HFFc6 (cell line): Measurements from ENCODE around the gene DGLUCY. TPM values are rescaled to one million over a fixed set of nuclear protein-coding genes. Genes with fewer than 3 reads are reported as not detected.

Experiments
- DNase-seq: peaks from one replicate; pipeline ENCODE4 v3.0.0-alpha.2; 2018
- H3K27ac Mint-ChIP-seq: 2 replicates; pipeline ENCODE4 v1.8.0; 2020; ENCODE audit warnings: mild to moderate bottlenecking, mixed read lengths
- H3K27me3 Mint-ChIP-seq: 2 replicates; pipeline ENCODE4 v1.8.0; 2021; ENCODE audit warnings: mild to moderate bottlenecking, moderate library complexity, mixed read lengths; ENCODE audit not compliant: insufficient read depth
- H3K36me3 Mint-ChIP-seq: 2 replicates; pipeline ENCODE4 v1.8.0; 2021; ENCODE audit warnings: low read depth, mixed read lengths
- H3K4me1 Mint-ChIP-seq: 2 replicates; pipeline ENCODE4 v1.8.0; 2020; ENCODE audit warnings: low read depth, mixed read lengths
- H3K4me3 Mint-ChIP-seq: 2 replicates; pipeline ENCODE4 v1.8.0; 2020; ENCODE audit warnings: mild to moderate bottlenecking, moderate library complexity, mixed read lengths
- H3K9me3 Mint-ChIP-seq: 2 replicates; pipeline ENCODE4 v1.8.0; 2020; ENCODE audit warnings: mild to moderate bottlenecking, mixed read lengths
- total RNA-seq, 6 experiments: library from RNA; stranded (reverse); fragmentation: NEBNext Ultra II Directional; extraction: Animal tissue kit (Norgen Biotek cat#: 25700); gene quantifications; 2 replicates in 1 of 6; 3 replicates in 5 of 6; pipeline ENCODE4 v1.2.3, GENCODE V29; 2021
- TF ChIP-seq, protein P1 (sequence below): fragments of 200-600 bp; sonication (generic); IDR thresholded peaks from 2 replicates; pipeline ENCODE4 v1.5.0; 2021; ENCODE audit warnings: antibody characterized with exemption, mild to moderate bottlenecking

DGLUCY gene
- total RNA-seq, 6 experiments from 2014 or later: 13.5 to 18.1 (median 15.2) TPM

DNA sequence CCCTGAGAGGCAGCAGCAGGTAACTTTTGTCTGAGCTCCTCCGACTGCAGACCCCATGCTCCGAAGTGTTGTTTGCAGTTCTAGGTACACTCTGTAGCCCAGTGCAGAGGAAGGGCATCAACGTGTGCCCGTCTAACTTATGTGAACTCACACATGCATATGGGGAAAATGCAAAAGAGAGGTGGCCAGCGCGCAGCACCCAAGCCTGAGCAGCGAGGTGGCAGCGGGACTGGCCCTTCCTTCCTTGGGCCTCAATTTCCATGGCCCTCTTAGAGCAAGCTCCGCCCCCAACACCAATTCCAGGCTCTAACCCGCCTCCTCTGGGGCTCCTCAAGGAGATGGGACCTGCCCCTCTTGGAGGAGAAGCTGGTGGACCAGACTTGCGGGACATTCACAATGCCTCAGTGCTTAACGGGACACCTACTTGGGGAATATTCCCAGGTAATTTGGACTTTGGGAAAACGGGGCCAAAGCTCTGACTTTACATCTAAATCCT is 102.9 kb downstream of the DGLUCY start:
- Mint-ChIP-seq H3K27me3 (peaks cover 2% of the 10 kb centered on the region; the same call in 1 of the 2 replicates), H3K4me3 (no peak overlapping the region), H3K36me3 (peaks cover 10% of the 10 kb centered on the region), H3K4me1 (no peaks in the 10 kb centered on the region), H3K9me3 (no peaks in the 10 kb centered on the region), H3K27ac (no peak overlapping the region)
- DNase-seq: no peak
- TF ChIP-seq, protein P1, sequence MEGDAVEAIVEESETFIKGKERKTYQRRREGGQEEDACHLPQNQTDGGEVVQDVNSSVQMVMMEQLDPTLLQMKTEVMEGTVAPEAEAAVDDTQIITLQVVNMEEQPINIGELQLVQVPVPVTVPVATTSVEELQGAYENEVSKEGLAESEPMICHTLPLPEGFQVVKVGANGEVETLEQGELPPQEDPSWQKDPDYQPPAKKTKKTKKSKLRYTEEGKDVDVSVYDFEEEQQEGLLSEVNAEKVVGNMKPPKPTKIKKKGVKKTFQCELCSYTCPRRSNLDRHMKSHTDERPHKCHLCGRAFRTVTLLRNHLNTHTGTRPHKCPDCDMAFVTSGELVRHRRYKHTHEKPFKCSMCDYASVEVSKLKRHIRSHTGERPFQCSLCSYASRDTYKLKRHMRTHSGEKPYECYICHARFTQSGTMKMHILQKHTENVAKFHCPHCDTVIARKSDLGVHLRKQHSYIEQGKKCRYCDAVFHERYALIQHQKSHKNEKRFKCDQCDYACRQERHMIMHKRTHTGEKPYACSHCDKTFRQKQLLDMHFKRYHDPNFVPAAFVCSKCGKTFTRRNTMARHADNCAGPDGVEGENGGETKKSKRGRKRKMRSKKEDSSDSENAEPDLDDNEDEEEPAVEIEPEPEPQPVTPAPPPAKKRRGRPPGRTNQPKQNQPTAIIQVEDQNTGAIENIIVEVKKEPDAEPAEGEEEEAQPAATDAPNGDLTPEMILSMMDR: no peak

DNA sequence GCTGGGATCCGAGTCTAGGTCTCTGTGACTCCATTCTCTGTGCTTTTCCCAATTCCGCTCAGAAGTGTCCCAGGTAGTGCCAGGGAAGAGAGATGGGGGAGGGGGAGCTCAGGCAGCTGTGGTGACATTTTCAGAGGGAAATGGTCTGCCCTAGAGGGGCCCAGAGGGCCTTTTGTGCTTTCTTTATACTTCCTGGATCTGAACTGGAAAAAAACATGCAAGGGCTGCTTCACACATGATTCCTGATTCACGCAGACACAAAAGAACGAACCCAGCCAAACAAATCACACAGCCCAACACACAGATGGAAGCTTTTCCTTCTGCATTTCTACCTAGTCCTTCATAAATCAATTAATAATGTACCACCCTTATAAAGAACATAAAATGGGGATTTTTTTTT is 104.1 kb downstream of the DGLUCY start:
- TF ChIP-seq, protein P1: no peak
- Mint-ChIP-seq H3K9me3 (no peaks in the 10 kb centered on the region), H3K36me3 (peaks cover 16% of the 10 kb centered on the region), H3K4me3 (no peak overlapping the region), H3K27me3 (peaks cover 2% of the 10 kb centered on the region; the same call in 1 of the 2 replicates), H3K27ac (no peak overlapping the region), H3K4me1 (peaks cover 5% of the 10 kb centered on the region; the same call in 1 of the 2 replicates)
- DNase-seq: no peak

DNA sequence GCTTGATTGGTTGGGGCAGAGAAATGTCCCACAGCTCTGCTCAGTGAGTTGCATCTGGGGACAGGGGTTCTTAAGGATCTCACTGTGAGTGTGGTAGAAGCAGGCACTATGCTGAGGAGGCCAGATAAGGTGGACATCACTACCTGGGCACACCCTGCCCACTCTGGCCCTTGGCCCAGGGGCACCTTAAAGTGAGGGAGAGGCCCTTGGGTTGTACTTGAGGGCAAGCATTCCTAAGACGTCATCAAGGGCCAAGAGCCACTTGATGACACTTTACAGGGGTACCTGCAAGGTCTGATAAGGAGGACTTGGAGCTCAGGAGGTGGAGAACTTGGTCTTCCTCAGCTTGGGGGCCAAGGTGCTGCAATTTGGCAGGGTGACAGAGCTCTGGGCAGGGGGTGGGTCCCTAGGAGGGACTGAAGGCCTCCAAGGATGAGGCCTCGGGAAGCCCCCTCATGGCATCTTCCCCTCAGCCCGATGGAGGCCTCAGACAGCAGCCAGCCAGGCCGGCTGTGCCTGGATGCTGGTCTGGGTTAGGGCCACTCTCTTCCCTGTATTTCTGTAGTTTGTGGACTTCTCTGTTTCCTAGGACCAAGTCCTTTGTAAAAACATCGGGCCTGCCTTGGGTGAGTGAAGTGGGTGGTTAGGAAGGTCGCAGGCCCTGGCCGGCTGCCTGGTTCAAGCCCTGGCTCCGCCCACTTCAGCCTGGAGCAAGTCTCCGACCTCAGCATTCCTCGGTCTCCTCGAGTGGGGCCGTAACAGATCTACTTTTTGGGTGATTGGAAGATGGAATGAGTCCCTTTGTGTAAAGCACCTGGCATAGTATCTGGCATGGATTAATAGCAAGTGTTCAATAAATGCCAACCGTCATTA is 105.9 kb downstream of the DGLUCY start:
- Mint-ChIP-seq H3K27ac (no peak overlapping the region), H3K4me3 (no peak overlapping the region), H3K4me1 (peaks cover 8% of the 10 kb centered on the region), H3K9me3 (no peaks in the 10 kb centered on the region), H3K27me3 (peaks cover 2% of the 10 kb centered on the region; the same call in 1 of the 2 replicates), H3K36me3 (peaks cover 17% of the 10 kb centered on the region)
- DNase-seq: no peak
- TF ChIP-seq, protein P1: no peak

DNA sequence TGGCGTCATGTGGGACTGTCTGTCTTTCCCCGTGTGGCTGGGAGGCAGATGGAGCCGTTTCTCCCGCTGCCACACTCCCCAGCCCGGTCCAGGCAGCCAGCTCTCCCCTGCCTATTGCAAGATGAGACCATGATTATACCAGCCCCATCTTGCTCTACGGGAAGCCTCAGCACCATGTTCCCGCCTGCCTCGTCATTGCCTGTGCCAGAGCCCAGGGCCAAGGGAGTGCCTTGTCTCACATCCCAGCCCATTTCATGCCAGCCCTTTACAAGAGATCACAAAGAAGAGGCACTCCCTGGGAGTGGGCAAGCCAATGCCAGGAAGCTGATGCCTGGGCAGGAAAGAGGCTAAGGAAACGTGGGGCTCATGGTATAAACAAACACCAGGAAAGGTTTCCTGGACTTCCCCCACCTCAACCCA is 106.7 kb downstream of the DGLUCY start:
- Mint-ChIP-seq H3K4me1 (peaks cover 17% of the 10 kb centered on the region), H3K9me3 (no peaks in the 10 kb centered on the region), H3K27ac (no peak overlapping the region), H3K27me3 (peaks cover 2% of the 10 kb centered on the region; the same call in 1 of the 2 replicates), H3K36me3 (peaks cover 22% of the 10 kb centered on the region), H3K4me3 (no peak overlapping the region)
- TF ChIP-seq, protein P1: no peak
- no peak for DNase-seq

DNA sequence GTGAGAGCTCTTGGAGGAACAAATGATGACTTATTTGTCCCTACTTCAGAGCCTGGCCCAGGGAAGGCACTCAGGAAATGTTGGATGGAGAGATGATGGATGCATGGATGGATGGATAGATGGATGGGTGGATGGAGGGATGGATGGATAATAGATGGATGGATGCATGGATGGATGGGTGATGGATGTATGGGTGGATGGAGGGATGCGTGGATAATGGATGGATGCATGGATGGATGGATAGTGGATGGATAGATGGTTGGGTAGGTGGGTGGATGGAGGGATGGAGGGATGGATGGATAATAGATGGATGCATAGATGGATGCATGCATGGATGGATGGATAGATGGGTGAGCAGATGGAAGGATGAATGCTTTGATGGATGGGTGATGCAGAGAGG is 107.4 kb downstream of the DGLUCY start:
- TF ChIP-seq, protein P1: no peak
- H3K36me3 Mint-ChIP-seq: peaks cover 15% of the 10 kb centered on the region
- no peak overlapping the region for H3K4me3 Mint-ChIP-seq
- H3K27me3 Mint-ChIP-seq: peaks cover 2% of the 10 kb centered on the region; the same call in 1 of the 2 replicates
- H3K9me3 Mint-ChIP-seq: no peaks in the 10 kb centered on the region
- peaks cover 20% of the 10 kb centered on the region for H3K4me1 Mint-ChIP-seq
- DNase-seq: no peak
- H3K27ac Mint-ChIP-seq: no peak overlapping the region
